ENCODE results near the gene MAN2B1.
"Not testable (repeated sequence)": the region's sequence is repeated elsewhere in the genome, so short reads cannot be mapped to it uniquely, and the experiment has no call there.

The MAN2B1 gene

DNA sequence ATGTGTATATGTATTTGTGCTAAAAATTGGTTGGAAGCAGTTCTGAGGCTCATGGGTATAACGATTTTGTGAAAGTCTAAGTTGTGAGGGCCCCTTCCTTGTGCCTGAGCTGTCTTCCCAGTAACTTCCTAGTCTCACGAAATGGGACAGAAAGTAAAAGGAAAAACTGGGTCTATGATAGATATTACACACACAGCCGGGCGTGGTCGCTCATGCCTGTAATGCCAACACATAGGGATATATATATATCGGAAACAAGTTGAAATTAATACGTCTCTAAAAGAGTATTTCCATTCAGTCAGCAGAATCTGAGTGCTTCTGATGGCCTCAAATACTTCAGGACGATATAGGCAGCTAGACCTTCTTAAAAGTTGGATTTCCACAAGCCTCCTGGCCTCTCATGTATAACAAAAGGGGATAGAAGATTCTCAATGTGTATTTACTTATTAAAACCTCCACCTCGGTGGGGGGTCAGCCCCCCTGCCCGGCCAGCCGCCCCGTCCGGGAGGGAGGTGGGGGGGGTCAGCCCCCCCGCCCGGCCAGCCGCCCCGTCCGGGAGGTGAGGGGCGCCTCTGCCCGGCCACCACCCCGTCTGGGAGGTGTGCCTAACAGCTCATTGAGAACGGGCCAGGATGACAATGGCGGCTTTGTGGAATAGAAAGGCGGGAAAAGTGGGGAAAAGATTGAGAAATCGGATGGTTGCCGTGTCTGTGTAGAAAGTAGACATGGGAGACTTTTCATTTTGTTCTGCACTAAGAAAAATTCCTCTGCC lies 45.1 kb downstream of the MAN2B1 start:
- peaks cover 24% of the 10 kb centered on the region for H3K4me1 Mint-ChIP-seq
- not testable (repeated sequence) for H3K4me3 Mint-ChIP-seq; H3K27me3 Mint-ChIP-seq; DNase-seq (ENCODE audit: low spot score in 2 of 2); ATAC-seq (replicated peaks; ENCODE audit: extremely low read depth, poor library complexity, severe bottlenecking); H3K9me3 Mint-ChIP-seq; H3K27ac Mint-ChIP-seq (ENCODE audit: low read depth)
- peaks cover 47% of the 10 kb centered on the region for H3K36me3 Mint-ChIP-seq (ENCODE audit: insufficient read depth)

DNA sequence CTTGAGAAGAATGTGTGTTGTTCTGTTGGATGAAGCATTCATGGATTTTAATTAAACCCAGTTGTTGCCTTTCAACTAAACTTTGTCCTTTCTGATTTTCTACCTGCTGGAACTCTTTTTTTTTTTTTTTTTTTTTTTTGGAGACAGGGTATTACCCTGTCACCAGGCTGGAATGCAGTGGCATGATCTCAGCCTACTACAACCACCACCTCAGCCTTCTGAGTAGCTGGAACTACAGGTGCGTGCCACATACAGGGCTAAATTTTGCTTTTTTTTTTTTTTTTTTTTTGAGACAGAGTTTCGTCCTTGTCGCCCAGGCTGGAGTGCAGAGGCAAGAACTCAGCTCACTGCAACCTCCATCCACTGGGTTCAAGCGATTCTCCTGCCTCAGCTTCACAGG lies 48.9 kb downstream of the MAN2B1 start:
- Mint-ChIP-seq H3K36me3 (ENCODE audit: insufficient read depth) (peaks cover 38% of the 10 kb centered on the region), H3K27ac (ENCODE audit: low read depth) (peak overlapping the region; percentile 25), H3K4me1 (peaks cover 38% of the 10 kb centered on the region), H3K27me3 (no peaks in the 10 kb centered on the region), H3K9me3 (no peaks in the 10 kb centered on the region), H3K4me3 (no peak overlapping the region)
- ATAC-seq (replicated peaks; ENCODE audit: extremely low read depth, poor library complexity, severe bottlenecking) (no peak), DNase-seq (ENCODE audit: low spot score in 2 of 2) (no peak)

DNA sequence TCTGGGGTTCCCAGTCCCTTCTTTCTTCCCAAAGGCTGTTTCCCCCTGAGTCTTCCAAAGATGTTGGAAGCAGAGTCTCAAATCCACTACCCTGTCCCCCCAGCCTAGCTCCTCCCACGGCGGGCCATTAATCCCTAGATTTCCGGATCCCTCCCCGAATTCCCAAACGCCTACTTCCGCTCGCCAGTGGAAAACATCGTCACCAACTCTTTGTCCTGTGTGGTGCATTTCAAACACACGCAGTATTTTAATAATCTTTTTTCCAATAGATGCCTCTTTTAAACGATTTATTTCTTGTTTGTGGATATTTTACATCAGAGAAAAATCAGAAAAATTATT lies 55.2 kb downstream of the MAN2B1 start:
- no peaks in the 10 kb centered on the region for H3K9me3 Mint-ChIP-seq
- DNase-seq (ENCODE audit: low spot score in 2 of 2) (no peak), ATAC-seq (replicated peaks; ENCODE audit: extremely low read depth, poor library complexity, severe bottlenecking) (no peak)
- H3K27ac Mint-ChIP-seq (ENCODE audit: low read depth) = peak overlapping the region; percentile 98
- peaks cover 29% of the 10 kb centered on the region for H3K4me1 Mint-ChIP-seq
- no peaks in the 10 kb centered on the region for H3K27me3 Mint-ChIP-seq
- H3K4me3 Mint-ChIP-seq = peak overlapping the region; percentile 99
- H3K36me3 Mint-ChIP-seq (ENCODE audit: insufficient read depth) = peaks cover 32% of the 10 kb centered on the region

DNA sequence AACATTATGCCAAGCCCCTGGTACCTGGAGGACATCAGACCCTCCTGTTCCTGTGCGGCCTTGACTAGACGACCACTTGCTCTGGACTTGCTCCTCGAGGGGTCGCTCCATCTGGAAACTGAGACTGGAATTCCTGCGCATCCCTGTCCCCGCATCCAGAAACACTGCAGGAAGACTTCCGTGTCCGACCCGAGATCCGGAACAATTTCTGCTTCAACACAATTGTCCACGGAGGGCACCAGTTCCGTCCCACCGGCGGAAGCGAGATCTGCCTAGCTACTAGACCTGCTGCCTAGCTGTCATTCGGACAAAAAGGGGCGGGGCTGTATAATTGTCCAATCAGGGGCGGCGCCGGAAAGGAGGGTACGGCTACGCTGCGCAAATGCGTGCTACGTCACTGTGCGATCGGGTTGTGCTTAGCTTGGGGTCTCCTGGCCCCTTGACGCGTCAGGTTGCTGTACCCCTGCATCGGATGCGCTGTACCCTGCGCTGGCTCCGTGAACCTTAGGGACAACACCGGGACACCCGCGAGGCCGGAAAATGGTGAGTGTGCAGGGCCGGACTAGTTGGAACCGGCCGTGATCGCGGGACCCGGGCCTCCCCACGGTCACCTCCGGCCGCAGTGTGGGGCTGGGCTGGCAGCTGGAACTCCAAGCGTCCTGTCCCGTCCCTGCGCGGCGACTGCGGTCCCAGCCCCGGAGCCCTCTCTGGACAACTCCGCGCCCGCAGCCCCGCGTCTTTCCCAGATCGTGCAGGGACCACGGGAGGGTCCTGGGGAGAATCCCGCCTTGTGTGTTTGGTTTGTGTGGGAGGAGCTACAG lies 55.8 kb downstream of the MAN2B1 start, which contains the start of the genes ZNF490 and ZNF791:
ZNF490 (minus strand) TSS at position 274 of the 821 bp plus-strand sequence; CDS start at position 141, 133 bp downstream.
ZNF791 (plus strand) TSS at position 381 of the 821 bp plus-strand sequence; CDS start at position 541, 160 bp downstream.
- H3K36me3 Mint-ChIP-seq (ENCODE audit: insufficient read depth) = peaks cover 31% of the 10 kb centered on the region
- DNase-seq (ENCODE audit: low spot score in 2 of 2) (peak; percentile 90 to 96), ATAC-seq (replicated peaks; ENCODE audit: extremely low read depth, poor library complexity, severe bottlenecking) (peak; percentile 84)
- peaks cover 23% of the 10 kb centered on the region for H3K4me1 Mint-ChIP-seq
- H3K9me3 Mint-ChIP-seq = no peaks in the 10 kb centered on the region
- no peaks in the 10 kb centered on the region for H3K27me3 Mint-ChIP-seq
- peak within 1 kb of the TSS; percentile 98 for H3K27ac Mint-ChIP-seq (ENCODE audit: low read depth)
- peak within 1 kb of the TSS; percentile 99 for H3K4me3 Mint-ChIP-seq

DNA sequence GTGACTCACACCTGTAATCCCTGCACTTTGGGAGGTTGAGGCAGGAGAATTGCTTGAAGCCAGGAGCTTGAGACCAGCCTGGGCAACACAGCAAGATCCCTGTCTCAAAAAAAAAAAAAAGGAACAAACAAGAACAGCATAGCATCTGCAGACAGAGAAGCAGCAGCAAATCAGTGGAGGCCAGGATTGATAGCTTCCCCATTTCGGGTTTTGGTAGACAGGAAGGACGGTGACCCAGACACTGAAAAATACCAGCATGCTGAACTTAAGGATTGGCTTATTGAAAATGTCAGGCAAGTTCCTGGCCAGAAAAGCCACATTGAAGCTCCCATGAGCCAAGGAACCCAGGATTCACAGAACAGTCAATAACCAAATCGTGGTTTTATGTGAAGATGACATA lies 58.9 kb downstream of the MAN2B1 start:
- H3K4me3 Mint-ChIP-seq = no peak overlapping the region
- no peak for DNase-seq (ENCODE audit: low spot score in 2 of 2)
- no peaks in the 10 kb centered on the region for H3K27me3 Mint-ChIP-seq

DNA sequence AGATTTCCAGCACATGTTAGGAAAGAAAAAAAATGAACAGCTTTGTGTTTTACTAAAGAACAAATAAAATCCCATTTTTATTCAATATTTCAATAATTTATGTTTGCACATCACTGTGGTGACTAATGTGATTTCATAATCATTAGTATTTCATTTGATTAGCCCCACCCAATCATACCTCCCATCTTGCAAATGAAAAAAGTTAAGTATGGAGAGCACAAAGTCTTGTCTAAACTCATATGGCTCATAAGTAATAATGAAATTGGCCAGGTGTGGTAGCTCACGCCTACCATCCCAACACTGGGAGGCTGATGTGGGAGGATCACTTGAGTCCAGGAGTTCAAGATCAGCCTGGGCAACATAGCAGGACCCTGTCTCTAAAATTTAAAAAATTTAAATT lies 59.7 kb downstream of the MAN2B1 start:
- Mint-ChIP-seq H3K27me3 (no peaks in the 10 kb centered on the region), H3K4me3 (no peak overlapping the region), H3K9me3 (no peaks in the 10 kb centered on the region), H3K4me1 (peaks cover 12% of the 10 kb centered on the region), H3K36me3 (ENCODE audit: insufficient read depth) (peaks cover 19% of the 10 kb centered on the region), H3K27ac (ENCODE audit: low read depth) (no peak overlapping the region)
- no peak for ATAC-seq (replicated peaks; ENCODE audit: extremely low read depth, poor library complexity, severe bottlenecking)
- DNase-seq (ENCODE audit: low spot score in 2 of 2) = no peak

More for the DNA sequence above, 58.9 kb downstream of the MAN2B1 start:
- H3K27ac Mint-ChIP-seq (ENCODE audit: low read depth) = no peak overlapping the region
- H3K4me1 Mint-ChIP-seq = peaks cover 14% of the 10 kb centered on the region
- H3K9me3 Mint-ChIP-seq = no peaks in the 10 kb centered on the region
- peaks cover 19% of the 10 kb centered on the region for H3K36me3 Mint-ChIP-seq (ENCODE audit: insufficient read depth)
- no peak for ATAC-seq (replicated peaks; ENCODE audit: extremely low read depth, poor library complexity, severe bottlenecking)

DNA sequence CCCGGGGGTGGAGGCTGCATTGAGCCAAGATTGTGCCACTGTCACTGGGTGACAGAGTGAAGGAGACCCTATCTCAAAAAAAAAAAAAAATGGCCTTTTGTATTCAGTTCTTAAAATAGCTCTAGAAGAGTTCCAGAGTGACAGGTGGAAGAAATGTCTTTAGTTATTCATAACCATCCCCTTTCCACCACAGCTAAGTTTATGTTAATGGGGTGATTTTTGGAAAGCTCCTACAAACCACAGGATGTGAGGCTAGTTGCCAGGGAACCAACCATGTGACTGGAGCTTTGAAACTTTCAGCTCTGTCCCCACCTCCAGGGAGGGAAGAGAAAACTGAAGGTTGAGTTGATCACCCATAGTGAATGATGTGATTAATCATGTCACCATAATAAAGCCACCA lies 62.8 kb downstream of the MAN2B1 start:
- H3K27me3 Mint-ChIP-seq = no peaks in the 10 kb centered on the region
- H3K4me3 Mint-ChIP-seq = no peak overlapping the region
- no peak overlapping the region for H3K27ac Mint-ChIP-seq (ENCODE audit: low read depth)
- H3K4me1 Mint-ChIP-seq = peaks cover 6% of the 10 kb centered on the region
- no peak for ATAC-seq (replicated peaks; ENCODE audit: extremely low read depth, poor library complexity, severe bottlenecking)
- H3K9me3 Mint-ChIP-seq = no peaks in the 10 kb centered on the region
- DNase-seq (ENCODE audit: low spot score in 2 of 2) = no peak
- H3K36me3 Mint-ChIP-seq (ENCODE audit: insufficient read depth) = peaks cover 22% of the 10 kb centered on the region

DNA sequence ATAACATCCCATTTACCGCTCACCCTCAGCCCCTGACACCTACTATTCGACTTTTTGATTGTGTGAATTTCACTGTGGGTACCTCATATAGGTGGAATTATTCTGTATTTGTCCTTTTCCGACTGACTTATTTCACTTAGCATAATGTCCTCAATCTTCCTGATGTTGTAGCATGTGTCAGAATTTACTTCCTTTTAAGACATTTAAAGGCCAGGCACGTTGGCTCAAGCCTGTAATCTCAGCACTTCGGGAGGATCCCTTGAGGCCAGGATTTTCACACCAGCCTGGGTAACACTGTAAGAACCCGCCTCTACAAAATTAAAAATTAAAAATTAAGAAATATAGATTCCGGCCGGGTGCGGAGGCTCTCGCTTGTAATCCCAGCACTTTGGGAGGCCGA lies 68.9 kb downstream of the MAN2B1 start:
- no peaks in the 10 kb centered on the region for H3K27me3 Mint-ChIP-seq
- no peaks in the 10 kb centered on the region for H3K9me3 Mint-ChIP-seq
- no peaks in the 10 kb centered on the region for H3K4me1 Mint-ChIP-seq
- DNase-seq (ENCODE audit: low spot score in 2 of 2) (no peak), ATAC-seq (replicated peaks; ENCODE audit: extremely low read depth, poor library complexity, severe bottlenecking) (no peak)
- no peak overlapping the region for H3K27ac Mint-ChIP-seq (ENCODE audit: low read depth)
- no peak overlapping the region for H3K4me3 Mint-ChIP-seq
- peaks cover 16% of the 10 kb centered on the region for H3K36me3 Mint-ChIP-seq (ENCODE audit: insufficient read depth)

DNA sequence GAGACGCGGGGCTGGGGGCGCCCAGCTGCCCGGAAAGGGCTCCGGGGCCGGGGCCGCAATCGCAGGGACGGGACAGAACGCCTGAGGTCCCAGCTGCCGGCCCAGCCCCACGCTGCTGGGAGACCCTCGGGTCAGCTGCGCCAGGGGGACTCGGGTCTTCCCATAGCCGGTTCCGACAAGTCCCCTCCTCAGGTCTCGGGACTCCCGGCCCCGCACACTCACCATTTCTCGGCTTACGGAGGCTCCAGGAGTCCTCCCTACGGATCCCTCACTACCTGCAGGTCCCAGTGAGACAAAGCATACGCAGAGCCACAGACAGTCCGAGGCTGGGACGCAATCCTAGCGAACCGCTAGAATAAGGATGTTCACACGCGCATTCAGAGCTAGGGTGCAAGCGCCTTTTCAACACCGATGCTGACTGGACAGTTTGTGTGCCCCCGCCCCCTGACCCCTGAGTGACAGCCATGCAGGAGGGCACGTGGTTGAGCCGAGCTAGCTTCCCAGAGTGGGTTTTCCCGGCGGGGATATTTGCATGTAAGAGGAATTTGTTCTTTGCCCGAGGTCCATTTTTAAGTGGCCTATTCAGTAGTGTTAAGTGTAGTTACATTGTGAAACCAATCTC lies 69.5 kb downstream of the MAN2B1 start:
- no peak for DNase-seq (ENCODE audit: low spot score in 2 of 2)
- Mint-ChIP-seq H3K9me3 (no peaks in the 10 kb centered on the region), H3K4me1 (no peaks in the 10 kb centered on the region)

More for the DNA sequence above, 69.5 kb downstream of the MAN2B1 start:
- no peak for ATAC-seq (replicated peaks; ENCODE audit: extremely low read depth, poor library complexity, severe bottlenecking)
- Mint-ChIP-seq H3K27me3 (no peaks in the 10 kb centered on the region), H3K36me3 (ENCODE audit: insufficient read depth) (peaks cover 16% of the 10 kb centered on the region), H3K4me3 (no peak overlapping the region), H3K27ac (ENCODE audit: low read depth) (no peak overlapping the region)

Measured in central memory CD8-positive, alpha-beta T cell (primary cell).